CD14-positive monocyte (primary cell): ENCODE measurements around the gene SERPINE1. TPM values are rescaled to one million over a fixed set of nuclear protein-coding genes. Genes with fewer than 3 reads are reported as not detected.

ENCODE experiments used
- DNase-seq, 3 donors: peaks; one replicate each; pipeline ENCODE4 v3.0.0-alpha.2; 2011 to 2022
- H2AFZ ChIP-seq: 2 replicates; pipeline ENCODE4 v1.6.0; 2012; ENCODE audit warnings: mild to moderate bottlenecking, low read depth, low read length, inconsistent platforms; ENCODE audit not compliant: insufficient read depth, poor library complexity, severe bottlenecking
- H3K27ac ChIP-seq, 2 donors: 1 replicate in 1 of 2; 2 replicates in 1 of 2; pipeline ENCODE4 v1.5.1; 2012 to 2013; ENCODE audit warnings: low read length in 2 of 2, control low read depth in 1 of 2, inconsistent platforms in 1 of 2, low read depth in 1 of 2, mild to moderate bottlenecking in 1 of 2
- H3K27me3 ChIP-seq, 2 donors: one replicate each; pipeline versions ENCODE4 v1.6.0 to v1.6.1; 2011 to 2013; ENCODE audit warnings: low read length in 2 of 2; ENCODE audit not compliant: control insufficient read depth in 2 of 2, insufficient read depth in 2 of 2
- H3K36me3 ChIP-seq, 2 donors: replicated peaks in 1 of 2; 1 replicate in 1 of 2; 2 replicates in 1 of 2; pipeline versions ENCODE4 v1.5.1 to v1.6.1; 2012 to 2013; ENCODE audit warnings: low read length in 2 of 2, control low read depth in 1 of 2, inconsistent platforms in 1 of 2, mild to moderate bottlenecking in 1 of 2; ENCODE audit not compliant: insufficient read depth in 2 of 2, control insufficient read depth in 1 of 2
- H3K4me1 ChIP-seq, 2 donors: 1 replicate in 1 of 2; 2 replicates in 1 of 2; pipeline versions ENCODE4 v1.5.1 to v1.6.1; 2012 to 2013; ENCODE audit warnings: low read length in 2 of 2, control low read depth in 1 of 2, inconsistent platforms in 1 of 2, mild to moderate bottlenecking in 1 of 2, moderate library complexity in 1 of 2; ENCODE audit not compliant: insufficient read depth in 2 of 2, control insufficient read depth in 1 of 2
- H3K4me2 ChIP-seq: replicated peaks from 2 replicates; pipeline ENCODE3; 2012; ENCODE audit warnings: low read length, moderate library complexity, mild to moderate bottlenecking; ENCODE audit not compliant: poor library complexity, severe bottlenecking; ENCODE audit errors: extremely low read depth
- H3K4me3 ChIP-seq, 3 experiments: fragments of 200-600 bp in 1 of 3; sonication (generic) in 1 of 3; replicated peaks in 1 of 3; 1 replicate in 2 of 3; 2 replicates in 1 of 3; pipeline ENCODE4 v1.5.1; 2011 to 2013; ENCODE audit warnings: low read length in 3 of 3, mild to moderate bottlenecking in 3 of 3, control low read depth in 2 of 3, low read depth in 2 of 3, inconsistent platforms in 1 of 3, moderate library complexity in 1 of 3
- H3K79me2 ChIP-seq: 2 replicates; pipeline ENCODE4 v1.6.0; 2012; ENCODE audit warnings: mild to moderate bottlenecking, control low read depth, inconsistent platforms, low read length, moderate library complexity; ENCODE audit not compliant: insufficient read depth
- H3K9ac ChIP-seq: 2 replicates; pipeline ENCODE4 v1.6.0; 2017; ENCODE audit warnings: low read length, mild to moderate bottlenecking; ENCODE audit not compliant: insufficient read depth, poor library complexity, severe bottlenecking
- H3K9me3 ChIP-seq, 2 donors: replicated peaks in 1 of 2; 1 replicate in 1 of 2; 2 replicates in 1 of 2; pipeline versions ENCODE4 v1.5.1 to v1.6.1; 2012 to 2013; ENCODE audit warnings: low read length in 2 of 2, control low read depth in 1 of 2; ENCODE audit not compliant: control insufficient read depth in 1 of 2, insufficient read depth in 1 of 2
- H4K20me1 ChIP-seq: 2 replicates; pipeline ENCODE4 v1.6.0; 2012; ENCODE audit warnings: mild to moderate bottlenecking, low read length, control low read depth, moderate library complexity; ENCODE audit not compliant: insufficient read depth
- H3K27ac Mint-ChIP-seq, 7 donors: one replicate each; pipeline ENCODE4 v1.8.0; 2020; ENCODE audit warnings: mild to moderate bottlenecking in 7 of 7, mixed read lengths in 7 of 7, moderate library complexity in 6 of 7, inconsistent platforms in 2 of 7
- H3K27me3 Mint-ChIP-seq, 3 donors: one replicate each; pipeline ENCODE4 v1.8.0; 2021 to 2022; ENCODE audit warnings: low read depth in 3 of 3, mild to moderate bottlenecking in 3 of 3, mixed read lengths in 3 of 3, moderate library complexity in 3 of 3, inconsistent platforms in 1 of 3
- H3K36me3 Mint-ChIP-seq, 2 donors: one replicate each; pipeline ENCODE4 v1.8.0; 2020; ENCODE audit warnings: mixed read lengths in 2 of 2, inconsistent platforms in 1 of 2, mild to moderate bottlenecking in 1 of 2
- H3K4me1 Mint-ChIP-seq: one replicate; pipeline ENCODE4 v1.8.0; 2020; ENCODE audit warnings: mild to moderate bottlenecking, mixed read lengths
- H3K4me3 Mint-ChIP-seq, 2 donors: one replicate each; pipeline ENCODE4 v1.8.0; 2020; ENCODE audit warnings: mild to moderate bottlenecking in 2 of 2, mixed read lengths in 2 of 2, moderate library complexity in 1 of 2
- H3K9me3 Mint-ChIP-seq, 7 donors: one replicate each; pipeline ENCODE4 v1.8.0; 2020 to 2022; ENCODE audit warnings: mixed read lengths in 7 of 7, mild to moderate bottlenecking in 6 of 7, moderate library complexity in 6 of 7, inconsistent platforms in 2 of 7
- WGBS: methylation state at CpG from one replicate; pipeline ENCODE4 v1.1.5; 2013; ENCODE audit warnings: missing lambda C conversion rate; ENCODE audit not compliant: insufficient coverage; 5-methylcytosine and 5-hydroxymethylcytosine counted together
- intact Hi-C, 2 donors: fragments of 100-400 bp; cut with micrococcal nuclease; formaldehyde crosslinking; loops; one replicate each; pipeline versions ENCODE4 v1.15.0 to v1.15.1; 2023
- polyA plus RNA-seq, 3 donors: library from polyadenylated mRNA; depleted of rRNA in 1 of 3; unstranded in 2 of 3; stranded (reverse) in 1 of 3; fragments of 300-500 nt in 2 of 3; fragments of >200 nt in 1 of 3; fragmentation: Illumina TruSeq in 2 of 3; gene quantifications; 1 replicate in 2 of 3; 2 replicates in 1 of 3; pipeline ENCODE4 v1.2.3, GENCODE V29; 2012 to 2021
- TF ChIP-seq, protein P1 (sequence below): fragments of 200-600 bp; IDR thresholded peaks from one replicate; pipeline ENCODE4 v1.8.0; 2022; ENCODE audit warnings: antibody characterized with exemption, mild to moderate bottlenecking

Gene SERPINE1
- polyA plus RNA-seq, 3 donors: 0.07 to 0.21 (median 0.16) TPM

DNA sequence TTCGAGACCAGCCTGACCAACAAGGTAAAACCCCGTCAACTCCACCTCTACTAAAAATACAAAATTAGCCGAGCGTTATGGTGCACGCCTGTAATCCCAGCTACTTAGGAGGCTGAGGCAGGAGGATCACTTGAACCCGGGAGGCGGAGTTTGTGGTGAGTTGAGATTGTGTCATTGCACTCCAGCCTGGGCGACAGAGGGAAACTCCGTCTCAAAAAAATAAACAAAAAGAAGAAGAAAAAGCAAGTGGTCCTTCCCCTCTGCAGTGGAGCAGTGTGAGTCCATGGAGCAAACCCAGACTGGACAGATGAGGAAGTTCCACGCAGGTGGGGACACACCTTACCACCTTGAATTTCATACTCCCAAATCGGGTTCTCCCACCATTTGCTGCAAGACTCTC lies 13.1 kb upstream of the SERPINE1 start:
- Histone ChIP-seq H3K36me3 (no peaks in the 10 kb centered on the region), H3K9ac (no peak overlapping the region), H2AFZ (no peak overlapping the region), H3K9me3 (no peaks in the 10 kb centered on the region), H3K27ac (no peak overlapping the region), H3K4me2 (no peak overlapping the region), H3K79me2 (no peaks in the 10 kb centered on the region), H3K27me3 (no peaks in the 10 kb centered on the region), H3K4me3 (no peak overlapping the region), H3K4me1 (peaks cover under 1 to 1% of the 10 kb centered on the region in 2 donors), H4K20me1 (no peaks in the 10 kb centered on the region)
- H3K36me3 Mint-ChIP-seq: no peaks in the 10 kb centered on the region
- no peak overlapping the region for H3K4me3 Mint-ChIP-seq
- H3K9me3 Mint-ChIP-seq: no peaks in the 10 kb centered on the region
- peaks cover 2 to 10% (median 10%) of the 10 kb centered on the region in 3 donors for H3K27me3 Mint-ChIP-seq
- DNase-seq: peak in 1 of 3 donors; percentile 35
- intact Hi-C loops: no loop called here
- H3K27ac Mint-ChIP-seq: no peak overlapping the region
- H3K4me1 Mint-ChIP-seq: no peaks in the 10 kb centered on the region
- TF ChIP-seq, protein P1, sequence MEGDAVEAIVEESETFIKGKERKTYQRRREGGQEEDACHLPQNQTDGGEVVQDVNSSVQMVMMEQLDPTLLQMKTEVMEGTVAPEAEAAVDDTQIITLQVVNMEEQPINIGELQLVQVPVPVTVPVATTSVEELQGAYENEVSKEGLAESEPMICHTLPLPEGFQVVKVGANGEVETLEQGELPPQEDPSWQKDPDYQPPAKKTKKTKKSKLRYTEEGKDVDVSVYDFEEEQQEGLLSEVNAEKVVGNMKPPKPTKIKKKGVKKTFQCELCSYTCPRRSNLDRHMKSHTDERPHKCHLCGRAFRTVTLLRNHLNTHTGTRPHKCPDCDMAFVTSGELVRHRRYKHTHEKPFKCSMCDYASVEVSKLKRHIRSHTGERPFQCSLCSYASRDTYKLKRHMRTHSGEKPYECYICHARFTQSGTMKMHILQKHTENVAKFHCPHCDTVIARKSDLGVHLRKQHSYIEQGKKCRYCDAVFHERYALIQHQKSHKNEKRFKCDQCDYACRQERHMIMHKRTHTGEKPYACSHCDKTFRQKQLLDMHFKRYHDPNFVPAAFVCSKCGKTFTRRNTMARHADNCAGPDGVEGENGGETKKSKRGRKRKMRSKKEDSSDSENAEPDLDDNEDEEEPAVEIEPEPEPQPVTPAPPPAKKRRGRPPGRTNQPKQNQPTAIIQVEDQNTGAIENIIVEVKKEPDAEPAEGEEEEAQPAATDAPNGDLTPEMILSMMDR: no peak
- 0% methylated on average over 1 of the region's 11 CpGs for WGBS

DNA sequence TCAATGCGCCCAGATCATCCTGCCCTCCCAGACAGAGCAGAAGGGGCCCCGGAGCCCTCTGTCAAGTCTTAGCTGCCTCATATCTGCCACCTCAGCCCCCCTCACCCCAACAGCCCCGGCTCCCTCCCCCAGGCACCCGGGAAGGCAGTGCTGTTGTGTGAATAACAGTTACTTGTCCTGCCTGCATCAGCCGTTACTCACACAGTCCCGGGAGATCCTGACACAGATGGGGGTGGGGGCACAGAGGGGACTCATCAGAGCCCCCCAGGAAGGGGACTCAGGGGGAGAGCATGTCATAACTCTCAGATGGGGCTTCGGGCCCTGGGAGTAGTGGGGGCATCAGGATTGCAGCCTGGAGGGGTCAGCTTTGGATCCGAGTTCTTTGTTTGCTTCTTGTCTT lies 12.4 kb upstream of the SERPINE1 start:
- Histone ChIP-seq H3K4me1 (no peaks in the 10 kb centered on the region), H3K4me3 (no peak overlapping the region), H3K36me3 (no peaks in the 10 kb centered on the region), H3K9me3 (no peaks in the 10 kb centered on the region), H3K4me2 (no peak overlapping the region), H4K20me1 (no peaks in the 10 kb centered on the region), H3K27me3 (no peaks in the 10 kb centered on the region), H3K79me2 (no peaks in the 10 kb centered on the region), H3K27ac (no peak overlapping the region), H2AFZ (no peak overlapping the region), H3K9ac (no peak overlapping the region)
- no peaks in the 10 kb centered on the region for H3K9me3 Mint-ChIP-seq
- TF ChIP-seq, protein P1: no peak
- 79% methylated on average over 3 of the region's 8 CpGs for WGBS
- peak overlapping the region in 2 of 7 donors; percentile 53 to 82 for H3K27ac Mint-ChIP-seq
- DNase-seq: no peak
- H3K36me3 Mint-ChIP-seq: no peaks in the 10 kb centered on the region
- H3K4me1 Mint-ChIP-seq: no peaks in the 10 kb centered on the region
- no peak overlapping the region for H3K4me3 Mint-ChIP-seq
- peaks cover 4 to 15% (median 5%) of the 10 kb centered on the region in 3 donors for H3K27me3 Mint-ChIP-seq
- intact Hi-C loops: no loop called here
